ENCODE measurements around the gene EFNB2.

Gene EFNB2

DNA sequence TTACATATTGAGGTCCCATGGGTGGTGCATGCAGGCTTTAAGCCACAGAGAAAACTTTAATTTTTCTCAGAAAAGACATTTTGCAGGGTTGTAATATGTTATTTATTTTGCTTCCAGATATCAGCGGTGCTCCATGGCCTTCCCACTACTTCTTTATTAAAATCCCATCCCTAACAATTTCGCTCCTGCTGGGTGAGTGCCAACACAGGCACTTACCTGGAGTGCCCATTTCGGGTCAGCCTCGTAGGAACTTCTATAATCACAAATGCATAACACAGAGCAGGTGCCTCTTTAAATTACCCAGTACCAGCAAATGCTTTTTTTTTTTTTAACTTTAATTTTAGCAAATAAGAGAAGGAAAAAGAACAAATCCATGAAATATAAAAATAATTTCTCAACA is 86.4 kb downstream of the EFNB2 start:
- no peak for DNase-seq (ENCODE audit: low read depth)

DNA sequence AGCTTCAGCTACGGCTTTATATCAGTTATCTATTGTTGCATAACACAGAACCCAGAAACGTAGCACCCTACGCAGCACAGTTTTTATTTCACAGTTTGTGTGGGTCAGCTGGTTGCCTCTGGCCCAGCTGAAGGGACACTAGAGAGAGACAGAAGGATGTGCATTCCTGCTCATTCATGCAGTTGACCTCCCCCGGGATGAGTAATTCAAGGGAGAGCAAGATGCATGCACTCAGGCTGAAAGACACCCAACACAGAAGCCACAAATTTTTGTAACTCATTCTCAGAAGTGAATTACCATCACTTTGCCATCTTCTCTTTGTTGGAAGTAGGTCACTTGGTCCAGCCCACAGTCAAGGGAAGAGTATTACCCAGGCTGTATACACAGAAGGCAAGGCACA is 89.5 kb downstream of the EFNB2 start:
- peak; percentile 57 for DNase-seq (ENCODE audit: low read depth)

DNA sequence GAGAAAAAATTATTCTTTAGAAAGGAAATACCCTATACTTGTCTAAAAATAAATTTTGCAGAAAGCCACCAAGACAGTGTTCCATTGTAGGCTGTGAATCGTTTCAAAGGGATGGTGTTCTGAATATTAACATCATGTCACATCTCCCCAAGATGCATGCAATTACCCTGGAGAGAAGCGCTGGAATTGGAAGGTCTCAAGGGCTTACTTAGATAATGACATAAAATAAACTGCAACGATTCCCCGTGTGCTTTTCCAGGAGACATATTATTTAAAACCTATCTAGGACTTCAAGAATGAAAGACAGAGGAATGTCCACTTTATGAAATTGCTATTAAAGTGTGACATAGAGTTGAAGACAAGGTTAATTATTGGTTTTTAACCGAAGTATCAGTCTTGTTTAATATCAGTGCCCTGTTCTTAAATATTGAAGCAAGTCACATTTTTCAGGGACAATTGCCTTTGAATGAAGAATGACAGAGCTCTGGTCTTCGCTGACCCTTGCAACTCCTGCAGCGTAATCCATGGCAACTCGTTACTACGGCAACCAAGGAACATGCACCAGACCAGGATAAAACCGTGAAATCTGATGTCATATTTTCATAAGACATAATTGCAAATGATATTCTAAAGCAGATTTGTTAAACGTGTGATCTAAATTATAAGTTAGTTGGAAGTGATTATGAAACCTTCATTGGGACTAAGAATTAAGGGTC is 91.7 kb downstream of the EFNB2 start:
- DNase-seq (ENCODE audit: low read depth), result no peak

DNA sequence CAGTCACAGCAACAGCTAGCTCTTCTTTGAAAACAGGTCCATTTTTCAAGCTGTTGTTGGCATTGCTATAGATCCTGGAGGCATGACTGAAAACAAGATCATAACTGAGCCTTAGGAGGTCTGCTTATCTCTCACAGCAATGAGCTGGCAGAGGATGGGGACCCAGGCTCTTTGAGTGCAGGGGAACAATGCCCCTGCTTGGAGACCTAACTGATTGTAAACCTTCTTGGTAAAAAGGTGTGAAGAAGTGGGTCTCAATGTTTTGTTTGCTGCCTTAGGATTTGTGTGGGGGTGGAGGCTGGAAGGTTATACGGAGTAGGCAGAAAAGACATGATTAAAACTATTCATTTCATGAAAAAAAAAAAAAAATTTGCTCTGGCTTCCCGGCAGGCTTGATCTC is 94.6 kb downstream of the EFNB2 start:
- DNase-seq (ENCODE audit: low read depth), result no peak
